Measurements from ENCODE around the gene PDLIM7. TPM values are rescaled to one million over a fixed set of nuclear protein-coding genes. Genes with fewer than 3 reads are reported as not detected.

Gene PDLIM7
- total RNA-seq, 1 donor from 2014 or later, result 358 TPM

GRCh38 chr5:177447066-177447610 is 50.3 kb downstream of the PDLIM7 start:
- TF ChIP-seq CTCF (IDR thresholded peaks at IDR 0.05), result no peak
- peaks cover 3% of the 10 kb centered on the region for H3K36me3 Mint-ChIP-seq (ENCODE audit: unreplicated experiment)
- H3K9me3 Mint-ChIP-seq (ENCODE audit: unreplicated experiment), result no peaks in the 10 kb centered on the region
- H3K4me3 Mint-ChIP-seq (ENCODE audit: unreplicated experiment), result peak overlapping the region; percentile 64
- no peak overlapping the region for H3K27ac Mint-ChIP-seq (ENCODE audit: unreplicated experiment)
- DNase-seq (ENCODE audit: extremely low spot score, unreplicated experiment), result no peak
- H3K4me1 Mint-ChIP-seq (ENCODE audit: unreplicated experiment), result peaks cover 20% of the 10 kb centered on the region
- H3K27me3 Mint-ChIP-seq (ENCODE audit: unreplicated experiment), result no peaks in the 10 kb centered on the region

- H3K27ac Mint-ChIP-seq (ENCODE audit: unreplicated experiment), result peak within 1 kb of the TSS; percentile 76
- no peak for DNase-seq (ENCODE audit: extremely low spot score, unreplicated experiment)
- peak within 1 kb of the TSS; percentile 68 for H3K4me3 Mint-ChIP-seq (ENCODE audit: unreplicated experiment)
- H3K9me3 Mint-ChIP-seq (ENCODE audit: unreplicated experiment), result no peaks in the 10 kb centered on the region
- H3K36me3 Mint-ChIP-seq (ENCODE audit: unreplicated experiment), result peaks cover 3% of the 10 kb centered on the region
- H3K27me3 Mint-ChIP-seq (ENCODE audit: unreplicated experiment), result no peaks in the 10 kb centered on the region
- TF ChIP-seq CTCF (IDR thresholded peaks at IDR 0.05), result no peak
- peaks cover 20% of the 10 kb centered on the region for H3K4me1 Mint-ChIP-seq (ENCODE audit: unreplicated experiment)
Measured at GRCh38 chr5:177446200-177447065, 51.0 kb downstream of the PDLIM7 start, which contains the start of gene PRR7. PRR7 (plus strand) TSS chr5:177446814; CDS start chr5:177455068, 8,254 bp downstream.

- no peaks in the 10 kb centered on the region for H3K27me3 Mint-ChIP-seq (ENCODE audit: unreplicated experiment)
- peaks cover 20% of the 10 kb centered on the region for H3K4me1 Mint-ChIP-seq (ENCODE audit: unreplicated experiment)
- peak overlapping the region; percentile 68 for H3K4me3 Mint-ChIP-seq (ENCODE audit: unreplicated experiment)
- peaks cover 3% of the 10 kb centered on the region for H3K36me3 Mint-ChIP-seq (ENCODE audit: unreplicated experiment)
- DNase-seq (ENCODE audit: extremely low spot score, unreplicated experiment), result no peak
- no peaks in the 10 kb centered on the region for H3K9me3 Mint-ChIP-seq (ENCODE audit: unreplicated experiment)
- no peak for TF ChIP-seq CTCF (IDR thresholded peaks at IDR 0.05)
- peak overlapping the region; percentile 18 for H3K27ac Mint-ChIP-seq (ENCODE audit: unreplicated experiment)
Measured at GRCh38 chr5:177445917-177446199, 51.5 kb downstream of the PDLIM7 start.

GRCh38 chr5:177445052-177445916 is 52.1 kb downstream of the PDLIM7 start:
- H3K27me3 Mint-ChIP-seq (ENCODE audit: unreplicated experiment), result no peaks in the 10 kb centered on the region
- peaks cover 20% of the 10 kb centered on the region for H3K4me1 Mint-ChIP-seq (ENCODE audit: unreplicated experiment)
- TF ChIP-seq CTCF (IDR thresholded peaks at IDR 0.05), result no peak
- DNase-seq (ENCODE audit: extremely low spot score, unreplicated experiment), result no peak
- peaks cover 3% of the 10 kb centered on the region for H3K36me3 Mint-ChIP-seq (ENCODE audit: unreplicated experiment)
- H3K9me3 Mint-ChIP-seq (ENCODE audit: unreplicated experiment), result no peaks in the 10 kb centered on the region
- H3K27ac Mint-ChIP-seq (ENCODE audit: unreplicated experiment), result no peak overlapping the region
- H3K4me3 Mint-ChIP-seq (ENCODE audit: unreplicated experiment), result peak overlapping the region; percentile 68
